Hematopoietic multipotent progenitor cell treated with erythropoietin and hydrocortisone succinate and interleukin-3 and kit ligand, for 17 days (in vitro differentiated cells): ENCODE measurements around the gene TRABD2B.

Experiments used
- DNase-seq: peaks from one replicate; pipeline ENCODE4 v3.0.0-alpha.2; 2015; ENCODE audit warnings: low spot score

The TRABD2B gene

DNA sequence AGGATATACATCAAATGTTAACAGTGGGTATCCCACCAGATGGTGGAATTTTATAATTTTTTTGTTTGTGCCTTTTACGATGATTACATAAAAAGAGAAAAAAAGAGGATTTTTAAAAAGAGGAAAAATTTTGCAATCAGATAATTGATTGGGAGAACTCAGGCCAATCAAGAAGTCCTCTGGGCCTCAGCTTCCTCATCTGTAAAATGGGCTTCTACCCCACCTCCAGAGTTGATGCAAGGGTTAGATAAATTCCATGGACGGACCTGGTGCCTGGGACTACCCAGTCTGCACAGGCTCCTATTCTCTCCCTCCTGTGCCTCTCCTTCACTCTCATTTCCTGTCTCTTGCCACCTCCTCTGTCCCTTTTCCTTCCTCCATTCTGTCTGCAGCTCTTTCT lies 88.9 kb downstream of the TRABD2B start:
- no peak for DNase-seq

DNA sequence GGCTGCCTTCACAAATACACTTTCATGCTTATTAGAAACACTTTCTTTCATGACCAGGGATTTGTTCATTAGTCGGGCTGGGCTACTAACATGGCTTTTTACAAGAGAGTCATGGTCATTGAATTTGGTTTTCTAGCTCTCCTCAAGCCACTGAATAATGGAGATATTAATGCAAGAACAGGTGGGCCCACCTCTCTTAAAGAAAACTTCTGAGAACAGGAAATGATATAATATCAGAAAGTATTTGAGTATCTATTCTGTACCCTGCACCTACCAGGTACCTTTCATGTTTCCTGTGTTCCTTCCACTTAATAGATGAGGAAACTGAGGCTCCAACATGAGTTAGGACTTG lies 90.0 kb downstream of the TRABD2B start:
- DNase-seq: no peak

DNA sequence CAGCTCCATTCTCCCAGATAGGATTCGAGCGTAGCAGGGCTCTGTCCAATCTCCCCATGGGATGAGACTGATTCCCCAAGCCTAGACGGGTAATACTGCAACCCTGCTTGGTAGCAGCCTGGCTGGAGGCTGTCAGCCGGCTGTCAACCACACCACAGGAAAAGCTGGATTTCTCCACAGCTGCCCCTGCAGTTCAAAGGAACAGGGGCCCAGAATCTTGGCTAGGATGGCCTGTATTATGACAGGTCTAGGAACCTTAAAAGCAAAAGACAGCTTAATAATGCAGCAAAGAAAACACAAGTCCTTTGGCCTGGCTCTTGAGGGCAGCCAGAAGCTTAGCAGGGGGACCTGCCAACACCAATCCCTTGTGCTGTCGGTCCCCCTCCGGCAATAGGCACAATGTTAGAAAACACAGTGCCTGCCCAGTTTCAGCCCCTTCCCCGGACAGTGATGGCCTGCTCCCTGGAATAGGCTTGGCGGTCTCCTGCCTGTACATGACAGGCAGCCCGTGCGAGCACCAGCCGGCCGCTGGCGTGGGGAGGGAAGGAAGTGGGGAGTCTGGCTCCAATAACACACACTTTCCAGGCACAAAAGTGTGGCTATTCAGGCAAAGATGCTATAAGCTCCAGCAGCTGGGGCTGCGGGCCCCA lies 90.5 kb downstream of the TRABD2B start:
- no peak for DNase-seq

DNA sequence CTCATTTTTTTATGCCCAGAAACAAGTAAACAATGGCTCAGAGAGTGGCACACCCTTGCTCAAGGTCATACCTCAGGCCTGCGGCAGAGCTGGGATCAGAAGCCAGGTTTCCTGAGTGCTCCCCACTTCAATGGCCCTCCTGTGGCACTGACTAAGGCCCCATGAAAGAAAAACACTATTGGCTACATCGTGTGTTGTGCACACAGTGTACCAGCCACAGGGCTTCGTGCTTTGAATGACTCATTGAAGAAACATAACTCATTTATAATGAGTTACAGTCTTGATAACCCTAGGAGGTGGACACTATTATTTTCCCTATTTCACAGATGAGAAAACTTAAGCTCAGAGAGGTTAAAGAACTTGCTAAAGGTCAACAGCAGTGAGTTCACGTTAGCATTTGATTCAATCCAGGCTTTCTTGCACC lies 91.2 kb downstream of the TRABD2B start:
- DNase-seq: no peak

DNA sequence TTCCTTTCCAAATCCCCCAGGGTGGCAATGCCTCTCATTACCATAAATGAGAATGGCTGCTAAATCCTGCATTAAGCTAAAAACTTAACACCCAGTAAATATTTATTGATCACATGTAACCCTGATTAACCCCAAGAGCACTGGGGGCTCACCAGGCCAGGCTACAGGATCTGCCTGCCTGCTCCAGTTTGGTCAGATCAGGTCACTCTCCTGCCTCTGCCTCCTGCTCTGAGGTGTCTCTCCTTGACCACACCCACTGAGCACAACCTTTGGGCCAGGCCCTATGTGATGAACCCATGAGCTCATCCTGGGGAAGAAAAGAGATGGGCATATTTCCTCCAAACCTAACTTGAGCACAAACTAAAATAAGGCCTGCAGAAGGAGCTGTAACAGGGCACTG lies 93.5 kb downstream of the TRABD2B start:
- no peak for DNase-seq

DNA sequence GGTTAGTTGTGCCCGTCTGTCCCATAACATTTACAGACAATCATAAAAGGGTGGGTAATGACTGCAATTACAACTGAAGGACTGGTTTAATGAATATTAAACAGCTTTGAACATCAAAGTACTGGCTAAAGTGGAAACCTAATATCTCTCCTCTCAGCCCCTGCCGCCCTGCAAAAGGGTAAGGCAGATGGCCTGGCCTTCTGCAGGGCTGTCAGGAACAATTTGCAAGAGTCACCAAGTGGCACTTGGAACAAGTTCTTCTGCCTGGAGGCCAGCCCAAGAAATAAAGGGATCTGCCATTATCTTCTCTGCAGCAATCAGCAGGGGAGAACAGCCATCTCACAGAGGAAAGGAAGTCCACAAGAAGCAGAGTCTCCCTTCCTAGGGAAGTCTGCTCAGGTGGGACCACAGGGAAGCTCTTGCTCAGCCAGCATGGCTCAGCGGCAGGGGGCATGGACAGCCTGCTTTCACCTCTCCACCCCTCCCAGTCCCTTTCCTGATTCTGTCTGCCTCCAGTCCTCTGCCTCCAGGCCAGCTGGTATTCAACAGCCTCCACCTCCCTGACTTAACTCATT lies 96.1 kb downstream of the TRABD2B start:
- no peak for DNase-seq

DNA sequence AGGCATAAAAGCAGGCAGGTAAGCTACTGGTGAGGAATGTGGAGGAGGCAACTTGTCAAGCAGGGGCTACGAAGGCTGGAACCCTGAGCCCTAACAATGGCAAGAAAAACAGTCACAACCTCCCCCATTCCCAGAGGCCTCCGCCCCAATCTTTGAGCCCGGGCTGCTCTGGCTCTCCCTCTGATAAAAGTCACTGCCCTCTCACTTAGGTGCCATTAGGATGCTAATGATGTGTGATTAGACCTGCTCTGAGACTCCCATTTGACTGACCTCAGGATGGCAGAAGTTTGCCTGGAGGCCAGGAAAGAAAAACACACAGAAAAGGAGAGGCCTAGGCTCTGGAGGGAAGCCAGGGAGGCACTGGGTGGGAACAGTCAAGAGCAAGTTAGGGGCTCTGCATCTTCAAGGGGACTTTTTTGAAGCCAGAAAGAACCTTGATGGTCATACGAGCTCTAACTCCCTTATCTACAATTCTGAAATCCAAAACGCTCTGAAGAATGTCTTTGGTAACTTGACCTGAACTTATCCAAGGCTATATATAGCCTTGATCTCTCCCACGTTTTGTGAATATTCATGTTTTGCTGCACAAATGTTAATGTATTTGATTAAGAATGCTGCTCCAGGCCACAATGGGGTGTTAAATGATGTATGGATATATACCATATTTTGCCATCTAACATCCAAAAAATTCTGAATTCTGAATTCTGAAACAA lies 98.9 kb downstream of the TRABD2B start:
- DNase-seq: no peak

DNA sequence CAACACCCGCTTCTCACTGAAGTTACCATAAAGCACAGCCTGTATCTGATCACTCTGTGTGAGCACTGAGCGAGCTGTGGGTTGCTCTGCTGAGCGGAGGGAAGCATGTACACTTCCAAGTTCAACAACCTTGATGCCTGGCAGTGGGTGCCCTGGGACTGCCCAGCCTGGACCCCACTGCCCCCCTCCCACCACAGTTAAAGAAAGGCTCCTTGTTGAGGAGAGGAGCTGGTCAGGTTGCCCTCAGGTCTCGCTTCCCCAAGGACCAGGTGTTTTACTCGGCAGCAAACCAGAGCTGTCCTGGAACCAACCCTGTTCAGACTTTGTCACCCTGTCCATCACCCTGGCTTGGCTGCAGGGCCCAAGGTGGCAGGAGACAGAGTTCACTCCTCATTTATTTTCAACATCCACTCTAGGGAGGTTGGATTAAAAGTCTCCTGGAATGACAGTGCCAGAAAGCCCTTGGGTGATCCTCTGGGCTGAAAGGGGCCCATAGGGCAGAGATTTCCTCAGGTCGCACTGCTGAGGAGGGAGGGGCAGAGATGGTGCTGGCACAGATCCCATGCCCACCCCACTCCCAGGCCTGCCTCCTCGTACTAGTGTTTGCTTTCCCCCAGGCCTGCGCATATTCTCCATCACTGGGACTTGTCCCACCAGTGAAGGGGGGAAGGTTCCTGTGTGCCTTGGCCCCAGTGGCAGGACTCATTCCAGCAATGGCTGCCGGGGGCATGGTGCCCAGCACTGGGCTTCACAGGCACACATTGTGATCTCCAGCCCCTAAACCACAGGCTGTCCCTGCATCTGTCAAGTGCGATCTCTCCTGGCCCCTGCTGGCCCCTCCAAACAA lies 101.7 kb downstream of the TRABD2B start:
- no peak for DNase-seq

DNA sequence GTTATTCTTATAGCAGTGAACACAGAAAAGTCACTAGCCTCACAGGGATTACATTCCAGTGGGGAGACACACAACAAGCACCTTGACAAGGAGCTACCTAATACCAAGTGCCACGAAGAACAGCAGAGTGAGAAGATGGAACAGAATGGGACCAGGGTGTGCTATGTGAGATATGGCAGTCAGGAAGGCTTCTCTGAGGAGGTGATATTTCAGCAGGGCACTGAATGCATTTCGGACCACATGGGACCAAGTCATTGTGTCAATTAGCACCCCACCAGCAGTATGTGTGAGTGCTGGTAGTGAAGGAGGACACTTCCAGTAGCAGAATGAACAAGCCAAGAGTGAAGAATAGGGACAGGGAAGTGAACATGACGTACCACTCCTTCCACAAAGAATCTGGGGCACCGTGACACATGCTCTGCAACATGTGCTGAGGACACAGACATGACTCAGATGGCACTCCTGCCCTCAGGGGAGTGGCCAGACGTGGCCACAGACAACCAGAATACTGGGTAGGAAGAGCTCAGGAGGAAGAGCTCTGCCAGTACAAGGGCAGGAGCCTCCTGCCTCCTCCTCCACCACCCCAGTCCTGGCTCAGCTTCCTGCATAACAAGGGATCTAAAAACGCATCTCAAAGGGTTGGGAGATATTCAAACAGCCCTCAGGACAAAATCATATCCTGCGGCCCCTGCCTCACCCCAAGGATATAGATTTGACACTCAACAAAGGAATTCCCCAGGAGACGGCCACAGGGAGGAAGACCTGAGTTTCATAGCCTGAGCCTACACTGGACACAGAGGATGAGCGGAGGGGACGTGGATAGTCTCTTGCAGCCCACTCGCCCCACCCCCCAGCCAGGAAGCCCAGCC lies 102.5 kb downstream of the TRABD2B start:
- DNase-seq: no peak

DNA sequence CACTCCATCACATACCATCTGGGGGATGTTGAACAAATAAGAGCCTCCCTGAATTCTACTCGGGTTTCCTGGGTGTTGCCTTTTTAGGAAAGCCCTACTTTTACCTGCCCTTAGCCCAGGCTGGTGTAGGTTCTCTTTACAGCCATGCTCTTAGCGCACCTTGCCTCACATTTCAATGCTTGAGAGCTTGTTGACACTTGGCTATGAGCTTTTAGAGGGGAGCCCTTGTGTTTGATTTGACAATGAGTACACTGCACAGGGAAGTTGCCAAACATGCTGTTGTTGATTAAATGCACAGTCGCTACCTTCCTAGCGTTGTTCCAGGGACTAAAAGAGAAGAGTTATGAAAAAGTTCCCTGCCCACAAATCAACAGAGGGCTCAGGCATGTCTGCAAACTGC lies 103.8 kb downstream of the TRABD2B start:
- no peak for DNase-seq

DNA sequence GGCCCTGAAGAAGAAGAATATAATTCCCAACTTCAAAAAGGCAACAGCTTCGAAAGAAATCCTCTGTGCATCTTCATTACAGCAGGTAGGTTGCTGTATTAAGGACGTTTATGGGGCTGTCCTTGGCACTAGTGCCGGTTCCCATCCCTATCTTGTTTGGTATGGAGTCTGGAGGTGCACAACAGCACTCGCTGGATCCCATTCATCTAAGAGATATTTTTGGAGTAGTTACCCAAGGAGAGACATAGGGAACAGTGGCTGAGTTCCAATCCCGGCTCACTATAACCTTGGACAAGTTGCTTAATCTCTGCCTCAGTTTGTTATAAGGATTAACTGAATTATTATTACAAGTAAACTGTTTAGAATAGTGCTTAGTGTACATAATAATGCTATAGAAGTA lies 106.4 kb downstream of the TRABD2B start:
- no peak for DNase-seq

DNA sequence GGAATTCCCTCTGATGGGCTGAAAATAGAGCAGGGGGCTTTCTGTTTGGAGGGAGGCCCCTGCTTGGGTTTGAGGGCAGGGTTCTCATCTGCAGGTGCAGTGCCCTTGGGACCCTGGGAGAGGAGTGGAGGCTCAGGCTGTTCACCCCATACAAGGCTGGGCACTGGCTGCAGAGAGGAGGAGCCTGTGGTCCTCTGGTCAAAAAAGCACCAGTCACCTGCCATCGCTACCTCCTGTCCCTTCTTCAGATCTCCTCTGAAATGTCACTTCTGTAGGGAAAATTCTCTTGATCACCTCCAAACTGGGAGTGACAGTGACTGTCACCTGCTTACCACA lies 108.9 kb downstream of the TRABD2B start:
- DNase-seq: no peak

DNA sequence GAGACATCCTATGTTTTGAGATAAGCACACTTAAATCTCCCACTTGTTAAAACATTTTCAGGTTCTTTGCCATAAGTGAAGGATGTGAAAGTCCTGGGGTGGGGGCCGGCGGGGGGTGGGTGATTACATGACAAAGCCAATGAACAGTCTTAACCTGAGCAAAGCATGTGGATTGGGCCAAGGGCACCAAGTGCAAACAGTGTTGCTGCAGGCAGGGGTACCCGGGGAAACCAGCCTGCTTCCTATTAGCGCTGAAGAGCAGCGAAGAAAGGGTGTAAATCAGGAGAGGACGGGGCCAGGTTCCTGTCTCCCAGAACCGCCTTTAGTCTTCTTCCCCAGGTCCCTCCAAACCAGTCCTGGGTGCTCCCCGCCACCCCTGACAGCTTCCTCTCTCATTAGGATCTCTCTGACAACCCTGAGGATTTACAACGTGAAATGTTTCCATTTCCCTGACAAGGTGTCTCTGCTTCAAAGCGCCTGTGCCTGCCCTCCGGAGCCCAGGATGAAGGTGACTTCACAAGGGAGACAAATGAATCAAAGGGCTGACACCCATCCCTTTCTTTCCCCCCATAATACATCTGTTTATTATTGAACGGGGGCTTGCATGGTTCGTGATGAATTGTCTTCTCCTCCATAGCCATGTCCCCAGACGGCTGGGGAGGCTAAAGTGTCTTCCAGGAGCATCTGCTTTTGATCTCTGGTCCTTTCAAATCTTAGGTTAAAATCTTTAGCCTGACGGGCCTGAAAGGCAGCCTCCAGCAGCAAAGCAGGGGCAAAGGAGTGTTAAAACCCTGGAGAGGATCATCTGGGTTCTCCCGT lies 109.5 kb downstream of the TRABD2B start:
- DNase-seq: no peak

DNA sequence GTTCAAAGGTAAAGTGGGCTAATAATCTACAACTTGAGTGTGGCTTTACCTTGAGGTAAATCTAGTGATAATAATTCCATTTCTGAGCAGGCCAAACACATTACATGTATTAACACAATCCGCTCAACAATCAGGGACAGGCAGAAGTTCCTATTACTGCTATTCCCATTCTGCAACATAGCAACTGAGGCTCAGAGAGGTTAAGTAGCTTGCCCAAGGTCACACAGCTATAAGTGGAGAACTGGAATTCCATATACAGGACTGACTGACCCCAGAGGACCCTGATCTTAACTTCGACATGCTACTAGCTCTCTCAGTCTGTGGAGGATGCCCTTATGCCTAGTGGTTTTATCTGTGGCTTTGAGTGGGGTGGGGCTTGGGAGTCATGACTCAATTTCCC lies 110.1 kb downstream of the TRABD2B start:
- no peak for DNase-seq

DNA sequence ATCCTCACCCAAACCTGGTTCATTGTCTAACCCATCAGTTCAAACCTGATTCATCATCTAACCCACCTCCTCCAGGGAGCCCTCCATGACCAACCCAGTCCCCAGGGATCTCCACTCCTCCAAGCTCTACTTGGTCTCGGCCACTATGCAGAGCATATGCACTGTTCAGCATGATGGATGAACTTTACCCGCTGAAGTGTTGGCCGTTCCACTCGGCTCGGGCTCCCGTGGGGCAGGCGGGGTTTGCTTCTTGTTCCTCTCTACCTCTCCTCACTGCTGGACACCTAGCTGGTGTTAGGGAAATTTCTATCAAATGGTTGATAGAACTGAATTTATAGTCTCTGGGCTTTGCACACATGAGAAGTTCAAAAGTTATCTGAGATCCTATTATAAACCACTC lies 111.0 kb downstream of the TRABD2B start:
- no peak for DNase-seq

DNA sequence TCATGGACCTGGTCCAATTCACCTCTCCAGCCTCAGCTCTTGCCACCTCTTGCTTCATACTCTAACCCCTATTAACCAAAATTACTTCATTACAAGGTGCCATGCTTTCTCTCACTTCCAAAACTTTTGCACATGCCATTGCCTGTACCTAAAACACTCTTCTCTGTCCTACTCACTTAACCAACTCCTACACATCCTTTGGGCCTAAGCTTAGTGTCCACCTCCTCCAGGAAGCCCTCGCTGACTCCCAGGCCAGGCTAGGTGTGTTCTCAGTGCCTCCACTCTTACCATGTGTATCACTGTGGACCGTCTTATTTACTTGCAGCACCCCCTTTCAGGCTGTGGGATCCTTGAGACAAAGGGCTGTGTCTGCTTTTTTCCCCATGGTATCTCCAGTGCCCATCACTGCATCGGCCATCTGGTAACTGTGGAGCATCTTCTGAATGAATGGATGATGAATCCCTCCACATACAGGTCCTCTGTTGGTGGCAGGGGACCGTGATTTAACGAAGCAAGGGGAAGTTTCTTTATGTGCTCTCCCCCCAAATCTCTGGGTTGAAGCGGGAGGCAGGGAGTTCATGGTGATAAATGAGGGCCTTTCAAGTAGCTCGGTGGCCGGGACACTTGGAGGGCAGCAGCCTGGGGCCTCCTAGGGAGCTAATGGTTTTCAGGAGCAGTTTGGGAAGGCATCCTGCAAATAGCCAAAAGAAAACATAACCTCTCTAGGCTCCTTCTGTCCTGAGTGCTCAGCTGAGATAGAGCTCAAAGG lies 111.9 kb downstream of the TRABD2B start:
- DNase-seq: no peak

DNA sequence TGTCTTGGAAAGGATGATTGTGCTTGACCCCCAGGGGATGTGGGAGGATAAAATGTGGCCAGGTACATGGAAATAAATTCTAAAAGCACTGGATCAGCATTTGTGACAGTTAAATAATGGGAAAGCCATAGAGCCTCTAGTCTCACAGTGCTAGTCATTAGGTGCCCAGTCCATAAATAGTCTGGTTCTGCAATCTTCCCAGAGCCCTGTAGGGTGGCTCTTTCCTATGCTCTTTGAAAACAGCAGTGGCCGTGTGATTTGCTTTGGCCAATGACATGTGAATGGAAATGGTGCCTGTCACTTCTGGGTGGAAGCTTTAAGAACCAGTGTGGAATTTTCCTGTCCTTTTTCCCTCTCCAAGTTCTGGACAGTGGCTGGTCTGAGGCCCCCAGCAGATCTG lies 113.2 kb downstream of the TRABD2B start:
- no peak for DNase-seq

DNA sequence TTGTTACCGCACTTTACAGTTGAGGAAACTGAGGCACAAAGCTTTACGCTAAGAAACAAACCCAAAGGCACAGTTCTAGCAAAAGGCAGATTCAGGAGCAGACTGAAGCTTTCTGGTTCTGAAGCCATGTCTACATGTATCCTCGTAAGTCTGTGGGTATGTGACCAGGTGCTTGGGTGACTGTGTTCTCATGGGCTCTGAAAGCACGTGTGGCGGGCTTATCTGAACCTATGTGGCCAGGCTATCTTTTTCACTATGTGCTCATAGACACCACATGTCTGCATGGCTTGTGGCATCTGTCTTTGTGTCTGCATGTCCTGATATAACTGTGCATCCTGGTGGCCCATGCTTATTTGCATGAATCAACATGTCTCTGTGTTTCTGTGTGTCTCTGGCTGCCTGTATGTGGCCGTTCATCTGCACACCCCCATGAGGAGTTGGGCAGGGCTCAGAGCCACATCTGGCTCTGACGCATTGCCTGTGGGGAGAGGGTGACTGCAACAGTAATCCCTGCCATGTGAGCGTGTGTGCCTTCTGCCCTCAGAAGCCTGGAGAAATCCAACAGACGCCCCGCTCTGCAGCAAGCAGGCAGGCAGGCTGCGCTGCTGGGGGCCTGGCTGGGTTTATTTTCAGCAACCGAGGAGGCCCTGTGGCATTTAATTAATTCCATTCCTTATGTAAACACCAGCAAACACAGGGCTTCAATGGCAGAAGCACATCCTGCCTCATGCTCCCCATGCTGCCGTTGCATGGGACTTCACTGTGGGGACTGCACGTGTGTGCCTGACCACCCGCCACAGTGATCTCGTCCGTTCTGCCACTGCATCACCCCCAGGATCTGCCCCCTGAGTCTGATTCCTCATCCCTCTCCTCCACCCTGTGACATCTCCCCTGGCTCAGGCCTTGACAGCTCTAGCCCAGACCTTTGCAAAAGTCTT lies 115.4 kb downstream of the TRABD2B start:
- DNase-seq: no peak

DNA sequence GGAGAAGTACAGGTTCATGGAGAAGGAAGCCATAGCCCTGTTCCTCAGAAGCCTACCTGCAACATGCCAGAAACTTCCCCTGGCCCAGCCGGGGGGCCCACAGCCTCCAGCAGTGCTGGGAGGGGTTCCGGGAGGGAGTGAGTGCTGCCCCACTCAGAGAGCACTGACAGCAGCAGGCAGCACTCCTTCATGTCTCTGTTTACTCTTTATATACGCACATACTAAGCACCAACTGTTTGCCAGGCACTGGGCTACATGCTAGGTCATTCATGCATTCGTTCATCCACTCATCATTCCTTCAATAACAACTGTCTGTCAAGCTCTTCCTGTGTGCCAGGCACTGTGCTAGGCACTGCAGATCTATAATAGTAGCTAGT lies 120.6 kb downstream of the TRABD2B start:
- no peak for DNase-seq
